Lung (tissue), 12 donors: ENCODE measurements around the gene GOT1. TPM values are rescaled to one million over a fixed set of nuclear protein-coding genes. Genes with fewer than 3 reads are reported as not detected.

Source experiments
- ATAC-seq: fragments of 200-7000 bp; cut with Tn5 transposase; one replicate; pipeline ENCODE4 v1.9.1; 2020; ENCODE audit warnings: moderate number of reproducible peaks; ENCODE audit not compliant: insufficient read depth, low FRiP score
- DNase-seq, 3 donors: peaks; one replicate each; pipeline ENCODE4 v3.0.0-alpha.2; 2013 to 2017
- H3K27ac ChIP-seq, 2 donors: one replicate each; pipeline ENCODE4 v1.5.1; 2013; ENCODE audit warnings: mild to moderate bottlenecking in 2 of 2, moderate library complexity in 2 of 2, control low read depth in 1 of 2, inconsistent platforms in 1 of 2, low read depth in 1 of 2, low read length in 1 of 2
- H3K27me3 ChIP-seq, 3 donors: one replicate each; pipeline ENCODE4 v1.5.1; 2013; ENCODE audit warnings: low read length in 2 of 3; ENCODE audit not compliant: control insufficient read depth in 3 of 3, insufficient read depth in 3 of 3
- H3K36me3 ChIP-seq, 4 donors: one replicate each; pipeline ENCODE4 v1.5.1; 2013; ENCODE audit warnings: low read length in 4 of 4, mild to moderate bottlenecking in 1 of 4, moderate library complexity in 1 of 4; ENCODE audit not compliant: control insufficient read depth in 4 of 4, insufficient read depth in 4 of 4
- H3K4me1 ChIP-seq, 5 donors: one replicate each; pipeline ENCODE4 v1.5.1; 2013; ENCODE audit warnings: low read length in 5 of 5, mild to moderate bottlenecking in 2 of 5, moderate library complexity in 1 of 5; ENCODE audit not compliant: control insufficient read depth in 5 of 5, insufficient read depth in 5 of 5
- H3K4me3 ChIP-seq: one replicate; pipeline ENCODE4 v1.5.1; 2013; ENCODE audit warnings: mild to moderate bottlenecking, control low read depth, moderate library complexity
- H3K9ac ChIP-seq, 2 donors: one replicate each; pipeline ENCODE4 v1.5.1; 2013; ENCODE audit warnings: low read length in 2 of 2, control low read depth in 1 of 2; ENCODE audit not compliant: insufficient read depth in 1 of 2
- H3K9me3 ChIP-seq, 4 donors: one replicate each; pipeline ENCODE4 v1.5.1; 2013; ENCODE audit warnings: low read length in 3 of 4, mild to moderate bottlenecking in 1 of 4, moderate library complexity in 1 of 4; ENCODE audit not compliant: control insufficient read depth in 4 of 4, insufficient read depth in 3 of 4
- CTCF ChIP-seq: IDR thresholded peaks from 2 replicates; pipeline ENCODE4 v1.5.1; 2012; ENCODE audit warnings: mild to moderate bottlenecking; ENCODE audit errors: control extremely low read depth, extremely low read depth
- WGBS, 2 donors: extraction: QIAGEN DNeasy Blood & Tissue Kit; methylation state at CpG; one replicate each; pipeline ENCODE4 v1.1.7; 2013; 5-methylcytosine and 5-hydroxymethylcytosine counted together
- polyA plus RNA-seq, 2 donors: library from polyadenylated mRNA; stranded (reverse); fragments of 200-250 nt; gene quantifications; one replicate each; pipeline ENCODE4 v1.2.1, GENCODE V29; 2013
- total RNA-seq, 2 donors: library from RNA; depleted of rRNA in 1 of 2; stranded (reverse); fragments of >200 nt in 1 of 2; gene quantifications; one replicate each; pipeline ENCODE4 v1.2.1, GENCODE V29; 2014 to 2021
- donor health status: control.
- donor health status: control.
- donor health status: Bipolar disorder and iron deficiency.
- donor health status: healthy.
- donor health status: DM: yes; HTN: yes; CAD: no.

The GOT1 gene
- total and polyA plus RNA-seq, 4 donors: 14.6 to 35.3 (median 24.0) TPM

GRCh38 chr10:99435986-99436638, 5.7 kb upstream of the GOT1 start:
- no peak overlapping the region for H3K27ac ChIP-seq
- WGBS, 2 donors: 32 to 34% methylated on average over 5 of the region's 5 CpGs
- H3K9me3 ChIP-seq: no peaks in the 10 kb centered on the region
- peak in 2 of 3 donors; percentile 80 to 82 for DNase-seq
- H3K9ac ChIP-seq: no peak overlapping the region
- H3K4me3 ChIP-seq: no peak overlapping the region
- no peaks in the 10 kb centered on the region for H3K27me3 ChIP-seq
- ATAC-seq: peak; percentile 42
- H3K4me1 ChIP-seq: peaks cover 0 to 13% (median 0%) of the 10 kb centered on the region in 5 donors
- TF ChIP-seq CTCF: peak; percentile 42
- H3K36me3 ChIP-seq: peaks cover 0 to 6% (median 2%) of the 10 kb centered on the region in 4 donors

- H3K27me3 ChIP-seq: no peaks in the 10 kb centered on the region
- no peaks in the 10 kb centered on the region for H3K9me3 ChIP-seq
- no peak for TF ChIP-seq CTCF
- H3K4me3 ChIP-seq: no peak overlapping the region
- peaks cover 0 to 6% (median 2%) of the 10 kb centered on the region in 4 donors for H3K36me3 ChIP-seq
- peaks cover 0 to 15% (median 4%) of the 10 kb centered on the region in 5 donors for H3K4me1 ChIP-seq
- WGBS, 2 donors: 12 to 29% methylated on average over 1 of the region's 1 CpG
- no peak for ATAC-seq
- DNase-seq: no peak
- no peak overlapping the region for H3K9ac ChIP-seq
- no peak overlapping the region for H3K27ac ChIP-seq
Measured at GRCh38 chr10:99433378-99434020, 3.1 kb upstream of the GOT1 start.

GRCh38 chr10:99432881-99433280, 2.5 kb upstream of the GOT1 start:
- no peaks in the 10 kb centered on the region for H3K9me3 ChIP-seq
- ATAC-seq: no peak
- no peak overlapping the region for H3K9ac ChIP-seq
- no peak for TF ChIP-seq CTCF
- H3K4me3 ChIP-seq: no peak overlapping the region
- H3K27me3 ChIP-seq: no peaks in the 10 kb centered on the region
- WGBS, 2 donors: 90 to 91% methylated on average over 6 of the region's 6 CpGs
- DNase-seq: no peak
- H3K4me1 ChIP-seq: peaks cover 0 to 15% (median 4%) of the 10 kb centered on the region in 5 donors
- H3K36me3 ChIP-seq: peaks cover 0 to 6% (median 2%) of the 10 kb centered on the region in 4 donors
- no peak overlapping the region for H3K27ac ChIP-seq
